Urothelium cell line (cell line): ENCODE measurements around the gene GPC6.

ENCODE experiments used
- DNase-seq: peaks from one replicate; pipeline ENCODE4 v3.0.0; 2011; ENCODE audit warnings: low spot score, mixed read lengths
- FAIRE-seq: peaks from 2 replicates; lab custom pipeline; 2011; peaks lifted over from hg19 to GRCh38; lab: Jason Lieb, UNC

GPC6 gene

GRCh38 chr13:94216476-94216875 lies 989.9 kb downstream of the GPC6 start:
- FAIRE-seq (no peak), DNase-seq (no peak)

GRCh38 chr13:94217370-94217769 lies 990.8 kb downstream of the GPC6 start:
- DNase-seq: no peak

GRCh38 chr13:94218537-94218936 lies 991.9 kb downstream of the GPC6 start:
- FAIRE-seq: no peak
- no peak for DNase-seq

More at GRCh38 chr13:94217370-94217769, 990.8 kb downstream of the GPC6 start:
- peak; percentile 27 for FAIRE-seq

GRCh38 chr13:94218951-94219350 lies 992.3 kb downstream of the GPC6 start:
- FAIRE-seq: no peak
- no peak for DNase-seq

- DNase-seq: no peak
- FAIRE-seq: no peak
These were observed 998.1 kb downstream of the GPC6 start for GRCh38 chr13:94224670-94225069.

GRCh38 chr13:94227255-94227879 lies 1000.8 kb downstream of the GPC6 start:
- no peak for DNase-seq
- FAIRE-seq: no peak

- DNase-seq (no peak), FAIRE-seq (no peak)
These were observed 1002.2 kb downstream of the GPC6 start for GRCh38 chr13:94228763-94229162.

GRCh38 chr13:94232161-94232950 lies 1005.7 kb downstream of the GPC6 start:
- DNase-seq (no peak), FAIRE-seq (no peak)

GRCh38 chr13:94232956-94233355 lies 1006.3 kb downstream of the GPC6 start:
- DNase-seq (no peak), FAIRE-seq (no peak)

- FAIRE-seq (peak; percentile 96), DNase-seq (peak; percentile 82)
These were observed 1006.8 kb downstream of the GPC6 start for GRCh38 chr13:94233401-94233800.

GRCh38 chr13:94233837-94234236 lies 1007.2 kb downstream of the GPC6 start:
- DNase-seq: no peak
- no peak for FAIRE-seq

- FAIRE-seq (no peak), DNase-seq (no peak)
These were observed 1008.1 kb downstream of the GPC6 start for GRCh38 chr13:94234738-94235137.

GRCh38 chr13:94236132-94236531 lies 1009.5 kb downstream of the GPC6 start:
- FAIRE-seq (no peak), DNase-seq (no peak)

GRCh38 chr13:94236872-94237271 lies 1010.3 kb downstream of the GPC6 start:
- DNase-seq: no peak
- no peak for FAIRE-seq

GRCh38 chr13:94239135-94239534 lies 1012.5 kb downstream of the GPC6 start:
- FAIRE-seq: no peak
- peak; percentile 47 for DNase-seq

GRCh38 chr13:94242554-94242953 lies 1015.9 kb downstream of the GPC6 start:
- DNase-seq (no peak), FAIRE-seq (no peak)

GRCh38 chr13:94243551-94243950 lies 1016.9 kb downstream of the GPC6 start:
- FAIRE-seq: no peak
- no peak for DNase-seq

GRCh38 chr13:94246495-94246894 lies 1019.9 kb downstream of the GPC6 start:
- FAIRE-seq: no peak
- no peak for DNase-seq

GRCh38 chr13:94247890-94248289 lies 1021.3 kb downstream of the GPC6 start:
- DNase-seq (no peak), FAIRE-seq (no peak)

GRCh38 chr13:94248454-94249228 lies 1022.0 kb downstream of the GPC6 start:
- FAIRE-seq (no peak), DNase-seq (no peak)

- FAIRE-seq (peak; percentile 77), DNase-seq (peak; percentile 76)
These were observed 1022.9 kb downstream of the GPC6 start for GRCh38 chr13:94249512-94249911.
